Right lobe of liver (tissue), 6 donors: Measurements from ENCODE around the gene CYB561D2. TPM values are rescaled to one million over a fixed set of nuclear protein-coding genes. Genes with fewer than 3 reads are reported as not detected.

ENCODE experiments used
- ATAC-seq, 4 donors: fragments of 200-7000 bp; cut with Tn5 transposase; one replicate each; pipeline ENCODE4 v1.9.1; 2020; ENCODE audit warnings: mild to moderate bottlenecking in 4 of 4, moderate library complexity in 4 of 4
- DNase-seq, 3 donors: peaks; one replicate each; pipeline ENCODE4 v3.0.0-alpha.2; 2020
- H3K27ac ChIP-seq, 3 donors: fragments of 200-600 bp; one replicate each; pipeline ENCODE4 v1.8.0; 2022
- H3K27me3 ChIP-seq, 2 donors: fragments of 200-600 bp; one replicate each; pipeline ENCODE4 v1.8.0; 2022
- H3K36me3 ChIP-seq, 4 donors: fragments of 200-600 bp; sonication (generic) in 1 of 4; one replicate each; pipeline versions ENCODE4 v1.5.1 to v1.8.0; 2017 to 2022; ENCODE audit warnings: control low read depth in 1 of 4
- H3K4me1 ChIP-seq, 4 donors: fragments of 200-600 bp; sonication (generic) in 1 of 4; one replicate each; pipeline versions ENCODE4 v1.5.1 to v1.8.0; 2017 to 2022; ENCODE audit warnings: control low read depth in 1 of 4
- H3K4me3 ChIP-seq, 3 donors: fragments of 200-600 bp; one replicate each; pipeline ENCODE4 v1.8.0; 2022
- H3K9me3 ChIP-seq, 4 donors: fragments of 200-600 bp; sonication (generic) in 1 of 4; one replicate each; pipeline versions ENCODE4 v1.5.1 to v1.8.0; 2017 to 2022; ENCODE audit warnings: control low read depth in 1 of 4
- CTCF ChIP-seq, 4 donors: fragments of 200-600 bp in 3 of 4; fragments of 450-650 bp in 1 of 4; IDR thresholded peaks; one replicate each; pipeline versions ENCODE4 v1.5.1 to v1.8.0; 2016 to 2022; ENCODE audit warnings: antibody characterized with exemption in 4 of 4, mild to moderate bottlenecking in 2 of 4
- POLR2A ChIP-seq: fragments of 450-650 bp; IDR thresholded peaks from one replicate; pipeline ENCODE4 v1.6.1; 2017; ENCODE audit warnings: antibody characterized with exemption, mild to moderate bottlenecking
- WGBS: methylation state at CpG from one replicate; pipeline ENCODE4 v1.1.6; 2018; ENCODE audit warnings: low coverage, low lambda C conversion rate; ENCODE audit not compliant: insufficient coverage; ENCODE audit errors: missing lambda C conversion rate; 5-methylcytosine and 5-hydroxymethylcytosine counted together
- intact Hi-C, 2 donors: fragments of 100-400 bp; cut with DNase I; formaldehyde crosslinking; loops; one replicate each; pipeline versions ENCODE4 v1.11.2 to v1.14.1; 2022
- total RNA-seq, 6 experiments: library from RNA; depleted of rRNA in 2 of 6; stranded (reverse); fragments of >200 nt in 2 of 6; fragmentation: NEBNext Ultra II Directional in 3 of 6; extraction: Animal tissue kit (Norgen Biotek cat#: 25700) in 3 of 6; gene quantifications; one replicate each; pipeline versions ENCODE4 v1.1.0 to v1.2.4, GENCODE V29; 2016 to 2023
- donor health status: DM: no; HTN: yes; CAD: no.
- donor health status: DM: no; HTN: no; CAD: no.
- donor health status: DM: no; HTN: no; CAD: no.
- donor health status: DM: no; HTN: yes; CAD: no.
- donor health status: DM: no; HTN: yes; CAD: no.

The CYB561D2 gene
- total RNA-seq, 6 experiments from 2014 or later, result 14.3 to 29.4 (median 20.7) TPM

GRCh38 chr3:50326182-50326541 is 24.5 kb upstream of the CYB561D2 start:
- DNase-seq (no peak), ATAC-seq (no peak)
- WGBS, result 84% methylated on average over 4 of the region's 8 CpGs
- H3K36me3 ChIP-seq, result peaks cover 4 to 21% (median 9%) of the 10 kb centered on the region in 4 donors
- H3K27ac ChIP-seq, result no peak overlapping the region
- H3K27me3 ChIP-seq, result no peaks in the 10 kb centered on the region
- intact Hi-C loops, result loop anchor here in 1 of 2 donors (5.0 kb wide), 1 partner anchor 49 kb away; the partner anchor contains the start of gene LSMEM2
- H3K9me3 ChIP-seq, result no peaks in the 10 kb centered on the region
- H3K4me3 ChIP-seq, result no peak overlapping the region
- TF ChIP-seq CTCF (IDR thresholded peaks at IDR 0.05) (no peak), POLR2A (no peak)
- H3K4me1 ChIP-seq, result peaks cover 0 to 33% (median 15%) of the 10 kb centered on the region in 4 donors

GRCh38 chr3:50327129-50327528 is 23.5 kb upstream of the CYB561D2 start:
- no peak for DNase-seq
- TF ChIP-seq CTCF (IDR thresholded peaks at IDR 0.05) (no peak), POLR2A (no peak)
- Histone ChIP-seq H3K27ac (no peak overlapping the region), H3K9me3 (no peaks in the 10 kb centered on the region), H3K4me1 (peaks cover 0 to 28% (median 13%) of the 10 kb centered on the region in 4 donors), H3K36me3 (peaks cover 7 to 29% (median 15%) of the 10 kb centered on the region in 4 donors), H3K4me3 (peak overlapping the region; percentile 82 to 93 (median 83)), H3K27me3 (no peaks in the 10 kb centered on the region)
- 0% methylated on average over 1 of the region's 4 CpGs for WGBS
- intact Hi-C loops, result loop anchor here in 1 of 2 donors (5.0 kb wide), 1 partner anchor 50 kb away; the partner anchor contains the start of gene LSMEM2
- ATAC-seq, result no peak

- H3K36me3 ChIP-seq, result peaks cover 7 to 29% (median 15%) of the 10 kb centered on the region in 4 donors
- intact Hi-C loops, result loop anchor here in 1 of 2 donors (5.0 kb wide), 1 partner anchor 51 kb away; the partner anchor contains the start of gene LSMEM2
- TF ChIP-seq POLR2A (peak; percentile 68), CTCF (IDR thresholded peaks at IDR 0.05) (no peak)
- peak within 1 kb of the TSS in 2 of 3 donors; percentile 52 to 72 for H3K27ac ChIP-seq
- WGBS, result 5% methylated on average over 21 of the region's 55 CpGs
- H3K27me3 ChIP-seq, result no peaks in the 10 kb centered on the region
- peak; percentile 97 to 98 (median 97) for DNase-seq
- no peaks in the 10 kb centered on the region for H3K9me3 ChIP-seq
- ATAC-seq, result peak; percentile 82 to 89 (median 86)
- H3K4me3 ChIP-seq, result peak within 1 kb of the TSS; percentile 82 to 93 (median 83)
- H3K4me1 ChIP-seq, result peaks cover 0 to 19% (median 11%) of the 10 kb centered on the region in 4 donors
Observed at GRCh38 chr3:50327943-50328691, 22.5 kb upstream of the CYB561D2 start, which contains the start of gene TUSC2. Gene TUSC2 (minus strand): TSS chr3:50328223. CDS start chr3:50328099, 124 bp downstream.

- H3K36me3 ChIP-seq, result peaks cover 7 to 29% (median 15%) of the 10 kb centered on the region in 4 donors
- ATAC-seq (no peak), DNase-seq (no peak)
- TF ChIP-seq POLR2A (no peak), CTCF (IDR thresholded peaks at IDR 0.05) (no peak)
- H3K4me3 ChIP-seq, result no peak overlapping the region
- WGBS, result 80% methylated on average over 2 of the region's 10 CpGs
- intact Hi-C loops, result no loop called here
- H3K27ac ChIP-seq, result no peak overlapping the region
- H3K9me3 ChIP-seq, result no peaks in the 10 kb centered on the region
- H3K27me3 ChIP-seq, result no peaks in the 10 kb centered on the region
- H3K4me1 ChIP-seq, result peaks cover 0 to 17% (median 5%) of the 10 kb centered on the region in 4 donors
Observed at GRCh38 chr3:50330330-50330729, 20.3 kb upstream of the CYB561D2 start.
